HepG2 (cell line): Measurements from ENCODE around the gene ANO9. TPM values are rescaled to one million over a fixed set of nuclear protein-coding genes. Genes with fewer than 3 reads are reported as not detected.
A peak's percentile ranks its signal among the peaks of the same experiment; 100 is the strongest.

ENCODE experiments used
- KDM4B ChIP-seq: sonication (generic); formaldehyde crosslinking; IDR thresholded peaks from 2 replicates; pipeline ENCODE4 v1.4.0; 2020; ENCODE audit warnings: missing genetic modification reagents
- KMT2A ChIP-seq: sonication (generic); formaldehyde crosslinking; IDR thresholded peaks from 2 replicates; pipeline ENCODE4 v1.4.0; 2020; ENCODE audit warnings: missing genetic modification reagents
- MAZ ChIP-seq, 2 experiments: sonication (generic) in 1 of 2; formaldehyde crosslinking in 1 of 2; IDR thresholded peaks; 2 replicates each; pipeline versions ENCODE4 v1.5.0 to v1.6.1; 2012 to 2020; ENCODE audit warnings: low read depth in 2 of 2, mild to moderate bottlenecking in 2 of 2, borderline replicate concordance in 1 of 2, improper control_type of control experiment in 1 of 2, low read length in 1 of 2, missing genetic modification reagents in 1 of 2, moderate library complexity in 1 of 2
- RAD51 ChIP-seq: fragments of 450-650 bp; IDR thresholded peaks from 2 replicates; pipeline ENCODE4 v1.6.1; 2016; ENCODE audit warnings: borderline replicate concordance
- U2AF2 ChIP-seq: fragments of 200-400 bp; formaldehyde crosslinking; IDR thresholded peaks from 2 replicates; pipeline ENCODE4 v1.6.1; 2017; ENCODE audit warnings: low read depth, mild to moderate bottlenecking, low read length
- ZNF142 ChIP-seq: sonication (generic); formaldehyde crosslinking; IDR thresholded peaks from 2 replicates; pipeline ENCODE4 v1.4.0; 2020; ENCODE audit warnings: missing genetic modification reagents
- ZNF460 ChIP-seq: sonication (generic); formaldehyde crosslinking; IDR thresholded peaks from 2 replicates; pipeline ENCODE4 v1.5.1; 2020; ENCODE audit warnings: missing genetic modification reagents, mild to moderate bottlenecking, borderline replicate concordance
- ZNF709 ChIP-seq: sonication (generic); formaldehyde crosslinking; IDR thresholded peaks from 2 replicates; pipeline ENCODE4 v1.5.0; 2020; ENCODE audit warnings: mild to moderate bottlenecking, missing genetic modification reagents
- ZNF749 ChIP-seq: sonication (generic); formaldehyde crosslinking; IDR thresholded peaks from 2 replicates; pipeline ENCODE4 v1.8.0; 2022; ENCODE audit warnings: mild to moderate bottlenecking, missing genetic modification reagents, moderate library complexity, borderline replicate concordance
- polyA plus RNA-seq, 8 experiments: library from polyadenylated mRNA; depleted of rRNA in 3 of 8; stranded (reverse) in 7 of 8; unstranded in 1 of 8; fragments of >200 nt; fragmentation: Illumina TruSeq in 4 of 8; extraction: Trizol in 4 of 8; gene quantifications; 2 replicates each; pipeline versions ENCODE4 v1.2.1 to v1.2.3, GENCODE V29; 2011 to 2016; ENCODE audit warnings: low read depth in 4 of 8, missing spikeins in 1 of 8, mixed read lengths in 1 of 8; ENCODE audit not compliant: insufficient read depth in 1 of 8
- total RNA-seq, 5 experiments: library from RNA; depleted of rRNA; stranded (reverse); fragments of >200 nt; fragmentation: Illumina TruSeq; extraction: Trizol; gene quantifications; 2 replicates each; pipeline ENCODE4 v1.2.3, GENCODE V29; 2016; ENCODE audit warnings: low read depth in 1 of 5
- TF ChIP-seq, protein P1 (sequence below): sonication (generic); formaldehyde crosslinking; IDR thresholded peaks from 2 replicates; pipeline ENCODE4 v1.4.0; 2020; ENCODE audit warnings: mild to moderate bottlenecking, low read depth, missing genetic modification reagents

Gene ANO9
- total and polyA plus RNA-seq, 2 of the 13 experiments (the other 11 are each of a cell fraction or from before 2014, with no cell fraction given): 8.9 to 14.3 TPM

- TF ChIP-seq ZNF749: peak; percentile 80; the same call in 1 of the 2 replicates
- TF ChIP-seq MAZ (IDR thresholded peaks at IDR 0.05; ENCODE audit: borderline replicate concordance, low read depth, low read length): peak; percentile 75; the same call in 1 of the 2 replicates
- peak; percentile 57; the same call in 1 of the 2 replicates for TF ChIP-seq MAZ (CRISPR knock-in tag; IDR thresholded peaks at IDR 0.05; ENCODE audit: low read depth)
- TF ChIP-seq U2AF2: no peak
- TF ChIP-seq ZNF460 (CRISPR knock-in tag): no peak
- no peak for TF ChIP-seq KDM4B (CRISPR knock-in tag)
- peak; percentile 28; the same call in 1 of the 2 replicates for TF ChIP-seq KMT2A (CRISPR knock-in tag)
- no peak for TF ChIP-seq RAD51
- no peak for TF ChIP-seq ZNF142 (CRISPR knock-in tag)
- TF ChIP-seq, protein P1, sequence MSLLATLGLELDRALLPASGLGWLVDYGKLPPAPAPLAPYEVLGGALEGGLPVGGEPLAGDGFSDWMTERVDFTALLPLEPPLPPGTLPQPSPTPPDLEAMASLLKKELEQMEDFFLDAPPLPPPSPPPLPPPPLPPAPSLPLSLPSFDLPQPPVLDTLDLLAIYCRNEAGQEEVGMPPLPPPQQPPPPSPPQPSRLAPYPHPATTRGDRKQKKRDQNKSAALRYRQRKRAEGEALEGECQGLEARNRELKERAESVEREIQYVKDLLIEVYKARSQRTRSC (CRISPR knock-in tag): no peak
- peak; percentile 78; the same call in 1 of the 2 replicates for TF ChIP-seq ZNF709
- TF ChIP-seq, all 625 proteins: peak for 256
Measured at GRCh38 chr11:447923-448731, 6.3 kb upstream of the ANO9 start (continued).
